CD4-positive, alpha-beta T cell treated with Interleukin-6 at 100 ng/mL for 8 hours (primary cell): ENCODE results near the gene TAS1R2.
"Not testable (repeated sequence)": the region's sequence is repeated elsewhere in the genome, so short reads cannot be mapped to it uniquely, and the experiment has no call there.

Experiments
- DNase-seq: peaks from one replicate; pipeline ENCODE4 v3.0.0-alpha.2; 2020; ENCODE audit warnings: mixed read lengths, low spot score

The TAS1R2 gene

DNA sequence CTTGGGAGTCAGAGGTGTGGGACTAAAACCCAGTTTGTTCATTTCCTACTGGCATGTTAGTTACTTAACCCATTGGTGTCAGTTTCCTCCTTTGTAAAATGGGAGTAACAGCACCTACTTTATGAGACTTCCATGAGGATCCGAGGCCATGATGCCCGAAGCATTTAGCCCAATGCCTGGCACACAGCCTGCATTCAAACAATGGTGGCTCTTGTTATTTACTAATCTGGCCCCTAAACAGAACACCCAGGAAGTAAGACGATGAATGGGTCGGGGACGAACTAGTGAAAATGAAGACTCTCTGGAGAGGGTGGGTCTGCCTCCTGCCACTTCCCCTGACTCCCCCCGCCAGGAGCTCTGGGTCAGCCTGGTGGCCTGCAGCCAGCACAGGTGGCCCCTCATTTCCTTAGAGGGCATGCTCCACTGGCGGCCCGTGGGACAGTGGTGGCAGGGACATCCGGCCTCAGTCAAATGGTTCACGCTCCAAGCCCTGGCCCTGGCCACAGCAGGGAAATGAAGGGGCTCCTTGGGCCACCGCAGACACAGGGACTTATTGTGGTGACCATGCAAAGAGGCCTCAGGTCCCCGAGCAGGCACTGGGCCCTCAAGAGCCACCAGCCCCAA lies 9.5 kb upstream of the TAS1R2 start:
- no peak for DNase-seq

DNA sequence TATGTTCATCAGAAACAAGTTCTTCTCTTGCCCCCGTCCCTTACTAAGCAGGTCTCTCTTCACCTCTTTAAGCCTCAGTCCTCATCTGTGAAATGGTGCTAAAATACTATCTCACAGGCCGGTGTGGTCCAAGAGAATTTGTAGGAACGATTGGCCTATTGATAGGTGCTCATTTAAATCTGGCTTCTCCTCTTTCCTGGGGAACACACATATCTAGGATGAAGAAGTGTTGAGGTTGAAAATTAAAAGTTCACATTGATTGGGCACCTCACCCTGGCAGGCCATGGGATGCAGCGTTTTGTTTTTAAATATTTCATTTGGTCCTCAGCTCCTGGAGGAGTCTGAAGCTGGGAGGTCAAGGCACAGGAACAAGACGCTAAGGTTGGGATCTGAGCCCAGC lies 8.9 kb upstream of the TAS1R2 start:
- DNase-seq: no peak

DNA sequence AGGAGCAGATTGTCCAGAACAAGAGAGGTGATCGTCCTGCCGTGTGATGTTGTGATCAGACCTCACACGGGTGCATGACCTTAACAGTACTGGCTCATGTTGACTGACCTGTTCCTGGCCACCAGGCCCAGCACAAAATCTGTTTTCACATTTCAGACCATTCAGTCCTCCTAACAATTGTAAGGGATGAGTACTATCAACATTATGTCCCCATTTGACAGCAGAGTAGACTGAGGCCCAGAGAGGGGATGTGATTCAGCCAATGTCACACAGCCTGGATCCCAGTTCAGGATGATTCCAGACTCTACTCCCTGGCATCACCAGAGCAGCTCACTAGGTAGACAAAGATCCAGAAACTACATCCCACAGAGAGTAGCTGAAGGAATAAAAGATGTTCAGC lies 7.4 kb upstream of the TAS1R2 start:
- no peak for DNase-seq

DNA sequence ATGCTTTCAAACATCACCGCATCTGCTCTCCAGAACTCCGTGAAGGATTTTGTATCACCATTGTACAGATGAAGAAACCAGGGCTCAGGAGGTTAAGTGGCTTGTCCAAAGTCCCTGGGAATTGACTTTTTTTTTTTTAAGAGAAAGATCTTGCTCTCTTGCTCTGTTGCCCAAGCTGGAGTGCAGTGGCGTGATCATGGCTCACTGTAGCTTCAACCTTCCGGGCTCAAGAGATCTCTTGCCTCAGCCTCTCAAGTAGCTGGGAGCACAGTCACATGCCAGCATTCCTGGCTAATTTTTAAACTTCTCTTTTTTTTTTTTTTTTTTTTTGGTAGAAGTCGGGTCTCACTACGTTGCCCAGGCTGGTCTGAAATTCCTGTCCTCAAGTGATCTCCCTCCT lies 6.9 kb upstream of the TAS1R2 start:
- no peak for DNase-seq

GRCh38 chr1:18865176-18865575 lies 5.7 kb upstream of the TAS1R2 start:
- no peak for DNase-seq

GRCh38 chr1:18861590-18861989 lies 2.1 kb upstream of the TAS1R2 start:
- DNase-seq: no peak

DNA sequence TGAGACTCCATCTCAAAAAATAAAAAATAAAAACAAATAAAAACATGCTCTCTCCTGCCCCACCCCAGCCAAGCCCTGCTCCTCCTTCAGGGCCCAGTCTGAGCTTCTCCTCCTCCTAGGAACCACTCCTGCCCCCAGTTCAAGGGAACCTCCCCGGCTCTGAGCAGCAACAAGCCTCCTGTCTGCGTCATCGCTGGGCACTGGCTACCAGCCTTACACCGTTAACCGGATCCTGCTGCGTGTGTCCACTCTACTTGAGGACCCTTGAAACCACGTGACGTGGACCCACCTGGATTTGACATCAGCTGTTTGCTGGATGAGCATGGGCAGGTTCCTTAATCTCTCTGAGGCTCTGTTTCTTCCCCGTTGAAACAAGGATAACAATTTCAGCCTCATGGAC lies 1.6 kb upstream of the TAS1R2 start:
- no peak for DNase-seq

GRCh38 chr1:18858070-18858688 lies 1.3 kb downstream of the TAS1R2 start:
- no peak for DNase-seq

DNA sequence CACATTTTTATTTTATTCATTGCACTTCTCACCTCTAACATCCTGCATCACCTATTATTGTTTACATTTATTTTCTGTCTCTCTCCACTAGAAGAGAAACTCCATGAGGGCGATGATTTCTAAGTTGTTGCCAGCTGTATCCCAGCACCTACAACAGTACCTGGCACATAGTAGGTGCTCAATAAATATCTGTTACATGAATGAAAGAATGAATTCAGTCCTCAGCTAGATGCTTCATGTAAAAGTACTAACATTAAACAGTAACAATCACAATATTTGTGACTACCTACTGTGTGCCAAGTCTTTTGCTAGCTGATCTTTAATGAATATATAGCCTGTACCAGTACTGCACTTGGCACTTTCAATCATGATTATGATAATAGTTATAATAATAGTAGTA lies 3.0 kb downstream of the TAS1R2 start:
- DNase-seq: no peak

- DNase-seq: no peak
Observed at GRCh38 chr1:18855573-18855972, 3.9 kb downstream of the TAS1R2 start.

GRCh38 chr1:18854331-18855025 lies 5.0 kb downstream of the TAS1R2 start:
- DNase-seq: no peak

DNA sequence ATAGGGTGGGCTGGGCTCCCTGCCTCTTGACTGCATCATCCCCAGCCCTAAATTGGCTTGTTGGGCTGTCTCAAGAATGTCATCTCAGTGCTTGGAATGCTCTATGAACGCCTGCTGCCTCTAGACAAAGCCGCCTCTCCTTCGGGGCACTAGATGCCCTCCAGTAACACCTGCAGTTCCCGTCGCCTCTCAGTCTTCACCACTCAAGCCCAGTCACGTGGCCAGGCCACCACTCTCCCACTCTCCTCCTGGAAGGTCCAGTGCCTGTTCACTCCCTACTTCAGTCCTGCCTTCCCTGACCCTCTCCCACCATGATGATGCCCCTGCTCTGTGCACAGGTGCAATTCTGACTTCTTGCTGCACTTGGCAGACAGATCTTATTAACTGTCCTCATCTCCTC lies 7.0 kb downstream of the TAS1R2 start:
- no peak for DNase-seq

- no peak for DNase-seq
Observed at GRCh38 chr1:18849261-18849711, 10.2 kb downstream of the TAS1R2 start.

DNA sequence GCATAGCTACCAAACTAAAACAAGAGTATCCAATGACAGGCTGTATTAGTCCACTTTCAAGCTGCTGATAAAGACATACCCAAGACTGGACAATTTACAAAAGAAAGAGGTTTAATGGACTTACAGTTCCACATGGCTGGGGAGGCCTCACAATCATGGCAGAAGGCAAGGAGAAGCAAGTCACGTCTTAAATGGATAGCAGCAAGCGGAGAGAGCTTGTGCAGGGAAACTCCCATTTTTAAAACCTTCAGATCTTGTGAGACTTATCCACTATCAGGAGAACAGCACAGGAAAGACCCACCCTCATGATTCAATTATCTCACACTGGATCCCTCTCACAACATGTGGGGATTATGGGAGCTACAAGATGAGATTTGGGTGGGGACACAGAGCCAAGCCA lies 11.7 kb downstream of the TAS1R2 start:
- not testable (repeated sequence) for DNase-seq

- no peak for DNase-seq
Observed at GRCh38 chr1:18840145-18840544, 19.3 kb downstream of the TAS1R2 start.

- no peak for DNase-seq
Observed at GRCh38 chr1:18836654-18837053, 22.8 kb downstream of the TAS1R2 start.

- DNase-seq: not testable (repeated sequence)
Observed at GRCh38 chr1:18832319-18832718, 27.1 kb downstream of the TAS1R2 start.

GRCh38 chr1:18831656-18832055 lies 27.8 kb downstream of the TAS1R2 start:
- DNase-seq: no peak

- no peak for DNase-seq
Observed at GRCh38 chr1:18830596-18830995, 28.9 kb downstream of the TAS1R2 start.

- no peak for DNase-seq
Observed at GRCh38 chr1:18829671-18830070, 29.8 kb downstream of the TAS1R2 start.

GRCh38 chr1:18828224-18828623 lies 31.2 kb downstream of the TAS1R2 start:
- no peak for DNase-seq

DNA sequence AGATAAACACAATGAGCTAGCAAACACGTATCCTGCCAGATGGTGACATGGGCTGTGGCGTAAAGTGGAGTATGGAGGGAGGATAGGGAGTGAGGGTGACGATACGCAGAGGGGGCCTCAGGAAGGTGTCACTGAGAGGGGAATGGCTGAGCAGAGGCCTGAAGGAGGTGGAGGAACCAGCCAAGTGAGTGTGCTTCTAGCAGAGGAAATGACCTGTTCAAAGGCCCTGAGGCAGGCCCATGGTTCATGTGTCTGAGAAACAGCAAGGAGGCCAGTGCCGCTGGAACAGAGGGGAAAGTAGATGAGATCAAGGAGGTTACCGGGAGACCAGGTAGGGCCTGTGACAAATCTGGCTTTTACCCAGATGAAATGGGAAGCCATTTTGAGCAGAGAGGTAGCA lies 36.0 kb downstream of the TAS1R2 start:
- DNase-seq: no peak
